HL-60 (cell line): Measurements from ENCODE around the gene EDRF1.

Experiments
- GABPA ChIP-seq: IDR thresholded peaks from 2 replicates; pipeline ENCODE4 v1.6.1; 2012; ENCODE audit warnings: low read depth
- POLR2AphosphoS5 ChIP-seq: IDR thresholded peaks from 2 replicates; pipeline ENCODE4 v1.6.1; 2012; ENCODE audit warnings: low read depth
- SPI1 ChIP-seq: IDR thresholded peaks from 2 replicates; pipeline ENCODE4 v1.6.1; 2012; ENCODE audit warnings: low read depth, mild to moderate bottlenecking, borderline replicate concordance
- TF ChIP-seq, protein P1 (sequence below): IDR thresholded peaks from one replicate; pipeline ENCODE4 v1.5.1; 2011; ENCODE audit warnings: low read length, control low read depth, inconsistent platforms; ENCODE audit not compliant: insufficient read depth
- TF ChIP-seq, protein P2 (sequence below): IDR thresholded peaks from 2 replicates; pipeline ENCODE4 v1.6.1; 2012; ENCODE audit warnings: low read depth; ENCODE audit not compliant: insufficient replicate concordance

DNA sequence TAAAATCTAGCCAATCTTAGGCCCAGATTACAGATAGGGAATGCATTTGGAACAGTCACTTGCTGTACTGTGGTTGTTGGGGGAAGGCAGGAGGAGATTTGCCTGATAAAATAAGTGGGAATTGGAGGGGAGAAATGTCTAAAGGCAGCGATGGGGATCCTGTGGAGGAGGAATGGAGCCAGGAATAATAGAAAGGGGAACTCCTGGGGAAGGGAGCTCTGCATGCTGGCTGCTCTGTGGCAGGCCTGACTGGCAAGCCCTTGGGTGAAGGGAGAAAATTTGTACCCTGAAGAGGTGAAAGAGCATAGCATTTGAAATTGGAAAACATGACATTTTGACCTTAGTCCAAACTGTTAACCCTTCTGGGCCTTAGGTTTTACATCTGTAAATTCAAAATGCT lies 42.5 kb downstream of the EDRF1 start:
- TF ChIP-seq, protein P1, sequence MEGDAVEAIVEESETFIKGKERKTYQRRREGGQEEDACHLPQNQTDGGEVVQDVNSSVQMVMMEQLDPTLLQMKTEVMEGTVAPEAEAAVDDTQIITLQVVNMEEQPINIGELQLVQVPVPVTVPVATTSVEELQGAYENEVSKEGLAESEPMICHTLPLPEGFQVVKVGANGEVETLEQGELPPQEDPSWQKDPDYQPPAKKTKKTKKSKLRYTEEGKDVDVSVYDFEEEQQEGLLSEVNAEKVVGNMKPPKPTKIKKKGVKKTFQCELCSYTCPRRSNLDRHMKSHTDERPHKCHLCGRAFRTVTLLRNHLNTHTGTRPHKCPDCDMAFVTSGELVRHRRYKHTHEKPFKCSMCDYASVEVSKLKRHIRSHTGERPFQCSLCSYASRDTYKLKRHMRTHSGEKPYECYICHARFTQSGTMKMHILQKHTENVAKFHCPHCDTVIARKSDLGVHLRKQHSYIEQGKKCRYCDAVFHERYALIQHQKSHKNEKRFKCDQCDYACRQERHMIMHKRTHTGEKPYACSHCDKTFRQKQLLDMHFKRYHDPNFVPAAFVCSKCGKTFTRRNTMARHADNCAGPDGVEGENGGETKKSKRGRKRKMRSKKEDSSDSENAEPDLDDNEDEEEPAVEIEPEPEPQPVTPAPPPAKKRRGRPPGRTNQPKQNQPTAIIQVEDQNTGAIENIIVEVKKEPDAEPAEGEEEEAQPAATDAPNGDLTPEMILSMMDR, result no peak
- TF ChIP-seq POLR2AphosphoS5, result no peak
- TF ChIP-seq, protein P2, sequence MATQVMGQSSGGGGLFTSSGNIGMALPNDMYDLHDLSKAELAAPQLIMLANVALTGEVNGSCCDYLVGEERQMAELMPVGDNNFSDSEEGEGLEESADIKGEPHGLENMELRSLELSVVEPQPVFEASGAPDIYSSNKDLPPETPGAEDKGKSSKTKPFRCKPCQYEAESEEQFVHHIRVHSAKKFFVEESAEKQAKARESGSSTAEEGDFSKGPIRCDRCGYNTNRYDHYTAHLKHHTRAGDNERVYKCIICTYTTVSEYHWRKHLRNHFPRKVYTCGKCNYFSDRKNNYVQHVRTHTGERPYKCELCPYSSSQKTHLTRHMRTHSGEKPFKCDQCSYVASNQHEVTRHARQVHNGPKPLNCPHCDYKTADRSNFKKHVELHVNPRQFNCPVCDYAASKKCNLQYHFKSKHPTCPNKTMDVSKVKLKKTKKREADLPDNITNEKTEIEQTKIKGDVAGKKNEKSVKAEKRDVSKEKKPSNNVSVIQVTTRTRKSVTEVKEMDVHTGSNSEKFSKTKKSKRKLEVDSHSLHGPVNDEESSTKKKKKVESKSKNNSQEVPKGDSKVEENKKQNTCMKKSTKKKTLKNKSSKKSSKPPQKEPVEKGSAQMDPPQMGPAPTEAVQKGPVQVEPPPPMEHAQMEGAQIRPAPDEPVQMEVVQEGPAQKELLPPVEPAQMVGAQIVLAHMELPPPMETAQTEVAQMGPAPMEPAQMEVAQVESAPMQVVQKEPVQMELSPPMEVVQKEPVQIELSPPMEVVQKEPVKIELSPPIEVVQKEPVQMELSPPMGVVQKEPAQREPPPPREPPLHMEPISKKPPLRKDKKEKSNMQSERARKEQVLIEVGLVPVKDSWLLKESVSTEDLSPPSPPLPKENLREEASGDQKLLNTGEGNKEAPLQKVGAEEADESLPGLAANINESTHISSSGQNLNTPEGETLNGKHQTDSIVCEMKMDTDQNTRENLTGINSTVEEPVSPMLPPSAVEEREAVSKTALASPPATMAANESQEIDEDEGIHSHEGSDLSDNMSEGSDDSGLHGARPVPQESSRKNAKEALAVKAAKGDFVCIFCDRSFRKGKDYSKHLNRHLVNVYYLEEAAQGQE, result no peak
- no peak; the same call in 1 of the 2 replicates for TF ChIP-seq SPI1
- no peak for TF ChIP-seq GABPA
